ENCODE results near the gene CAPN2. TPM values are rescaled to one million over a fixed set of nuclear protein-coding genes. Genes with fewer than 3 reads are reported as not detected.

CAPN2 gene
- total RNA-seq, 1 donor from 2014 or later: 73.1 TPM

DNA sequence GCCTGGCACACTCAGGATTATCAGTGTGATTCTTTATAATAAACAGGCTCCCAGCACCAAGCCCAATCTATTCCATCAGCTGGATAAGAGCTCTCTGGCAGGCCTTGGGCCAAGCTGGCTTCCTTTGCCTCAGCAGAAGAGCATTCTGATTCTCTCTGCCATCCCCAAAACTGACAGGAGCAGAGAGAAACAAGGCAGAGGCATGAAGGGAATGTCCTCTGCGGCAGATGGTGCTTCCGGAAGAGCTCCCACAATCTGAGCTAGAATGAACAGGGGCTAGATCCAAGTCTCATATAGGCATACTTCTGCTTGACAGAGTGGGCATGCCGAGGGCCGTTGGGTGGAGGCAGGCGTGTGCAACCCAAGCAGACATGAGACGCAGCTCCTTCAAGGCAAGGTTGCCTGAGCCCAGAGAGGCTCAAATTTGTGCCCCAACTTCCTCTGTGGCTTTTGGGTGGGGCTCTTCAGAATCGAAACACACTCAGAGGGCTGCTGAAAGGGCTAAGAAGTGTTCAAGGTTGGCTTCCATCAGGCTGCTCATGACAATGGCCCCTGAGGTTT, 4.0 kb downstream of the CAPN2 start:
- Mint-ChIP-seq H3K27ac (peak overlapping the region; percentile 89), H3K36me3 (ENCODE audit: low read depth) (peaks cover 45% of the 10 kb centered on the region), H3K4me1 (peaks cover 73% of the 10 kb centered on the region), H3K4me3 (peak overlapping the region; percentile 76), H3K9me3 (no peaks in the 10 kb centered on the region), H3K27me3 (no peaks in the 10 kb centered on the region)
- DNase-seq: peak; percentile 91
- intact Hi-C loops (cut with micrococcal nuclease): loop anchor here (1.0 to 10.0 kb wide), 5 partner anchors 10 to 1002 kb away; partner anchors contain the start of genes AIDA and BROX

DNA sequence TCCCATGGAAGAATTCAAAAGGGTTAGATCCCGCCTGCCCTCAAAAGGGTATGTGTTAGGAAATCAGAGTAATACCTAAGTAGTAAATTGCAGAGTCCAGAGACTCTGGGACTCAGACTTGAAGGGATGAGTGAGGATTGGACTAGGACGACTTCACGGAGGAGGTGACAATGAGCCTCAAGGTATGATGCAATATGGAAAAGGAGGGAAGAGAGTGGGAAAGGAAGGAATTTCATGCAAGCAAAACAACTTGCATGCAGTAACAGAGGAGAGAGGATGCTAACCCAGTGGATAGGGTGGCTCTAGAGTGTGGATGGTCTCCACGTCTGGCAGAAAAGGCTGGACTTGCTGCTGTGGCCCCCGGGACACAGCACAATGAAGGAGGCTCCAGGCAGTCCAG, 4.8 kb downstream of the CAPN2 start:
- peak overlapping the region; percentile 76 for H3K4me3 Mint-ChIP-seq
- intact Hi-C loops (cut with micrococcal nuclease): loop anchor here (2.0 to 10.0 kb wide), 3 partner anchors 14 to 1002 kb away; partner anchors contain the start of genes AIDA and BROX
- H3K27me3 Mint-ChIP-seq: no peaks in the 10 kb centered on the region

DNA sequence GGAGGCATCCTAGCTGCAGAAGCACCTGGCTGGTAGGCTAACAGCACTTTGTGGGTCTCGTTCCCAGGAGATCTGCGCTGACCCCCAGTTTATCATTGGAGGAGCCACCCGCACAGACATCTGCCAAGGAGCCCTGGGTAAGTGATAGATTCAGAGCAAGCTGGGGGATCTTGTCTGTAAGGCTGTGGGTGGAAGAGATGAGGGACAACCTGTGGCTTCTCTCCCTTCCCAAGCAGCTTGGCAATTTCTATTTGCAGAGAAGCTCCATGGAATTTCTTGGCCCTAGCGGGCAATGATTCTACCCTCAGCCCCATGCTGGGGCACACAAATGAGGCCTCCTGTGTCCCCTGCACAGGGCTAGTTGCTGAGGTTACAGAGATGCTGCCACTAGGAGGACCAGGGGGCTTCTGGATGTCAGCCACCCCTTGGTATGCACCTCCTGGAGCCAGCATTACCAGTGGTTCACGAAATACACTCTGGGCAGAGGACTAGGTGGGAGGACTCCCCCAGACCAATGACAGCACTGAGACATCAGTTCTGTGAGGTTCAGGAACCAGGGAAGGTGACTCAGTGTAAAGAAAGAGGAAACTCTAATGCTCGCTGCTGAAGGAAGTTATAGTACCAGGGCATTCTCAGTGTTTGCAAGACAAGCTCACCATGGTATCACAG, 5.5 kb downstream of the CAPN2 start:
- H3K27me3 Mint-ChIP-seq: no peaks in the 10 kb centered on the region
- H3K4me1 Mint-ChIP-seq: peaks cover 77% of the 10 kb centered on the region
- H3K36me3 Mint-ChIP-seq (ENCODE audit: low read depth): peaks cover 55% of the 10 kb centered on the region
- H3K27ac Mint-ChIP-seq: peak overlapping the region; percentile 89
- no peaks in the 10 kb centered on the region for H3K9me3 Mint-ChIP-seq
- intact Hi-C loops (cut with micrococcal nuclease): loop anchor here (2.0 to 10.0 kb wide), 3 partner anchors 15 to 1003 kb away; partner anchors contain the start of genes AIDA and BROX
- DNase-seq: peak; percentile 69
- H3K4me3 Mint-ChIP-seq: peak overlapping the region; percentile 76

More for the DNA sequence above, 4.8 kb downstream of the CAPN2 start:
- Mint-ChIP-seq H3K4me1 (peaks cover 75% of the 10 kb centered on the region), H3K27ac (peak overlapping the region; percentile 89), H3K9me3 (no peaks in the 10 kb centered on the region), H3K36me3 (ENCODE audit: low read depth) (peaks cover 51% of the 10 kb centered on the region)
- no peak for DNase-seq

DNA sequence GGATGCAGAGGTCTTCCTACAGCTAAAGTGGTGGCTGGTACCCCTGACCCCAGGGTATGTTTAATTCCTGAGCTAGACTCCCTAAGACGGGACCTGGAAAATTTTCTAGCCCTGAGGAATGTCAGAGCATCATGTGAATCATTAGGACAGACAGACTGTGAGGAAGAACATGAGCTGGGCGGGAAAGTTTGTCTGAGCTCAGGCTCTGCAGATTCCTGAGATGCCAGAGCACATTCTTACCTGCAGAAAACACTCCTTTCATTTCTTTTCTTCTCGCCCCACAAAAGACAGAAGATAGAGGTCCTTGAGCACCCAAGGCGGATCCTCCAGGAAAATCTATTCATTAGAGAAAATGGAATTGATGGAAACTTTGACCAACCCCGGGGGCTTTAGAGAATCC, 6.5 kb downstream of the CAPN2 start:
- Mint-ChIP-seq H3K27ac (no peak overlapping the region), H3K4me3 (no peak overlapping the region), H3K36me3 (ENCODE audit: low read depth) (peaks cover 61% of the 10 kb centered on the region), H3K4me1 (peaks cover 75% of the 10 kb centered on the region), H3K9me3 (no peaks in the 10 kb centered on the region), H3K27me3 (no peaks in the 10 kb centered on the region)
- intact Hi-C loops (cut with micrococcal nuclease): loop anchor here (5.0 to 10.0 kb wide), 2 partner anchors 113 to 1004 kb away; partner anchors contain the start of genes AIDA and BROX
- no peak for DNase-seq

DNA sequence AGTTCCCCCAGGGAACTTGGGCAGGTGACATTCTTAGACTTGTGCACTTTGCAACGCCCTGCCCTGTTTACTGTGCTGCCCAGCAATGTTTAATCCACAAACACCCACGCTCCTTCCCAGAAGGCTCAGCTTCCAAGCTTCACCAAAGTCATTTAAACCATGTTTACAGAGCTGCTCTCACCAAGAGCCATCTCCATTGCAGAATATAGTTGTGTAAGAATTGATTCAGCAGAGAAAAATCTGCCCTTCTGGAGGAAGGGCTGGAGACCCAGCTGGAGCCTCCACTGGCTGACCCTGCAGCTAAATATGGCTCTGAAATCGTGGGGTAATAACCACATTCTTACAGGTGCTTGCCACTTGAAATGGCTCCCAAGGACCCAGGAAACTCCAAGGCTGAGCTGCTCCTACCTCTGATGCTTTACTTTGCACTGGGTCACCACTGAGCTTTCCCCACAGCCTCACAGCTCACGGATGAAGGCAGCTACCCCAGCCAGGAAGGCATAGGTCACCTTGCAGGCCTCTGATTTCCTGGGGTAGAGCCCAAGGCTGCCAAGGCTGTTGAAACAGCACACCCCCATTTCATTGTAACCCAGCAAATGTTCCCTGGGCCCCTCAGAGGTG, 8.7 kb downstream of the CAPN2 start:
- Mint-ChIP-seq H3K27ac (peak overlapping the region; percentile 81), H3K36me3 (ENCODE audit: low read depth) (peaks cover 67% of the 10 kb centered on the region), H3K27me3 (no peaks in the 10 kb centered on the region), H3K9me3 (no peaks in the 10 kb centered on the region), H3K4me3 (peak overlapping the region; percentile 13), H3K4me1 (peaks cover 71% of the 10 kb centered on the region)
- no peak for DNase-seq
- intact Hi-C loops (cut with micrococcal nuclease): no loop called here

DNA sequence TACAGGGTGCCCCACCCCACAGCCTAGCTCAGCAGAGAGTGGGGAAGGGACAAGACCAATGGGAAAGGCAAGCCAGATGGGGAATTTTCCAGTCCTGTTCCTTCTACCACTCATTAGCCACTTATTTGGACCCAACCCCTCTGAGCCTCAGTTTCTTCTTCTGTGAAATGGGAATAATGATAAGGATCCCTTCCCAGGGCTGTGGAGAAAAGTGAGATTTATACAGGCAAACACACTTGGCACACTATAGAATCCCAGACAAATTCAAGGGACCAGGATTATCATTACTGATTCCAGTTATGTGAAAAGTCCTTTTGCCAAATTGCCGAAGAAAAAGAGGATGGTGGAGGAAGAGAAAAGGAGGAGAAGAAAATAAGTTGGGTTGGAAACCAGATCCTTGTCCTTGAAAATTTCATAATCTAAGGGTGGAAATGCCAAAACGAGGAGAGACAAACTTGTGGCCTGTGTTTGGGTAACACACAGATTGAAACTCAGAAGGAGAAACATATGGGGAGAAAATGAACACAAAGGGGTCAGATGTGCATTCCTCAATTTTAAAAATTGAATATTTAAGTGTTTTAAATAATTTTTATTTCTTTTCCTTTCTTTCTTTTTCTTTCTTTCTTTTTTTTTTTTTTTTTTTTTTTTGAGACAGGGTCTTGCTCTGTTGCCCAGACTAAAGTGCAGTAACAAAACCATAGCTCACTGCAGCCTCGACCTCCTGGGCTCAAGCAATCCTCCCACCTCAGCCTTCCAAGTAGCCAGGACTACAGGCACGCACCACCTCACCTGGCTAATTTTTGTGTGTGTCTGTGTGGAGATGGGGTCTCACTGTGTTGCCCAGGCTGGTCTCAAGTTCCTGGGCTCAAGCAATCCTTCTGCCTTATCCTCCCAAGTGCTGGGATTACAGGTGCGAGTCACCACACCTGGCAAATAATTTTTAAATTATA, 9.6 kb downstream of the CAPN2 start:
- no peak overlapping the region for H3K4me3 Mint-ChIP-seq
- H3K27ac Mint-ChIP-seq: peak overlapping the region; percentile 17
- H3K9me3 Mint-ChIP-seq: no peaks in the 10 kb centered on the region

DNA sequence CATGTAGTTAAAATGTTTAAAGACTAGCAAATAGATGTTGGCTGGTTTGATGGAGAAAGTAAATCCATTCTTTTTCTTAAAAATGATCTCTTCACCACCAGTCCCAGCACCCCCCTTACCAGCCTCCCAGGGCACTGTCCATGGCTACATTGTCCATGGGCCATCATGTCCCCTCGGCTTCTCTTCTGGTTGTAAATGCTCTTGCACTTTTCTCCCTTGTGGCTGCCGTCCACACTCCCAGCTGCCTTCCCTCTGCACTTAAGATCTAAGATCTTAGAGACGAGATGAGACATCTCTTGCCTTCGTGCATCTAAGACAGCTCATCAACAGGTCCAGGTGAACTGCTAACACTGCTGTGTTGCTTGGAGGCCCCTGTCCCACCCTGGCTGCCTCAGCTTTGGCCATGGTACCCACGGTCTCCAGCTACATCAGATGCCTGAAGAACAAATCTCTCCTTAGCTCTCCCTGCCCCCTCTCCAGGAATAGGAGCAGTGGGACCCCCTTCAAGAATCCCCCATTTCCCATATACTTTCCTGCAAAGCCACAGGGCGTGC, 11.1 kb downstream of the CAPN2 start:
- intact Hi-C loops (cut with micrococcal nuclease): no loop called here
- Mint-ChIP-seq H3K36me3 (ENCODE audit: low read depth) (peaks cover 70% of the 10 kb centered on the region), H3K4me3 (no peak overlapping the region), H3K9me3 (no peaks in the 10 kb centered on the region), H3K27me3 (no peaks in the 10 kb centered on the region), H3K4me1 (peaks cover 68% of the 10 kb centered on the region), H3K27ac (peak overlapping the region; percentile 22)
- DNase-seq: no peak

More for the DNA sequence above, 9.6 kb downstream of the CAPN2 start:
- Mint-ChIP-seq H3K36me3 (ENCODE audit: low read depth) (peaks cover 67% of the 10 kb centered on the region), H3K4me1 (peaks cover 70% of the 10 kb centered on the region), H3K27me3 (no peaks in the 10 kb centered on the region)
- no peak for DNase-seq
- intact Hi-C loops (cut with micrococcal nuclease): no loop called here

DNA sequence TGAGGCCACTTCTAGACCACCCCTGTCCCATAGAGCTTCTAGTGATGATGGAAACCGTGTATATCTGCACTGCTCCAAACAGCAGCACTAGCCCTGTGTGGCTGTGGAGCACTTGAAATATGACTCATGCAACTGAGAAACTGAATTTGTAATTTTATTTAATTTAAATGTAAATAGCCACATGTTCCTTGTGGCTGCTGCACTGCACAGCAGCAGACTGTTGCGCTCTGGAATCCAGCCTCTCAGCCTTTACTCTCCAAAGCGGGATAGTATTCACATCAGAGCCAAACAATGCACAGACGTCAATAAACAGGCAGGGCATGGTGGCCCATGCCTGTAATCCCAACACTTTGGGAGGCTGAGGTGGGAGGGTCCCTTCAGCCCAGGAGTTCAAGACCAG, 12.0 kb downstream of the CAPN2 start:
- no peak overlapping the region for H3K4me3 Mint-ChIP-seq
- intact Hi-C loops (cut with micrococcal nuclease): no loop called here
- H3K36me3 Mint-ChIP-seq (ENCODE audit: low read depth): peaks cover 69% of the 10 kb centered on the region
- no peak for DNase-seq
- H3K27me3 Mint-ChIP-seq: no peaks in the 10 kb centered on the region
- H3K4me1 Mint-ChIP-seq: peaks cover 67% of the 10 kb centered on the region
- H3K9me3 Mint-ChIP-seq: no peaks in the 10 kb centered on the region
- peak overlapping the region; percentile 72 for H3K27ac Mint-ChIP-seq

DNA sequence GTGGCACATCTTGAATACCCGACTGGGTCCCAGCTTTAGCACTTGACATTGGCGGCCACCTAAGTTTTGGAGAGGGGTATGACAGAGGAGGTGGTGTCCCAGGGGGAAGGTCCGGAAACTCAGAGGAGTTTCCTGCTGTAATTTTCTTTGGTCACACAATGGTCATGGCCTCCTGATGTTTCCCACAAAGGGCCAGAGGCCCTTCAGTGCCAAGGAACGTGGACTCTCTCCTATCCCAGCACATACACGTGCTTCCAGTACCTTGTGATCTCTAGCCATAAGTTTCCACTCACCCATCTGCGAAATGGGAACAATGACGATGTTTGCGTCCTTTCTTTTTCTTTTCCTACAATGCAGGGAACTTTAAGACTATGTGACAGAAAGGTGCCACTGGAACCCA, 13.2 kb downstream of the CAPN2 start:
- H3K27me3 Mint-ChIP-seq: no peaks in the 10 kb centered on the region
- H3K36me3 Mint-ChIP-seq (ENCODE audit: low read depth): peaks cover 65% of the 10 kb centered on the region
- no peak for DNase-seq
- no peaks in the 10 kb centered on the region for H3K9me3 Mint-ChIP-seq
- H3K4me3 Mint-ChIP-seq: peak overlapping the region; percentile 80
- peak overlapping the region; percentile 96 for H3K27ac Mint-ChIP-seq
- intact Hi-C loops (cut with micrococcal nuclease): no loop called here
- H3K4me1 Mint-ChIP-seq: peaks cover 66% of the 10 kb centered on the region

DNA sequence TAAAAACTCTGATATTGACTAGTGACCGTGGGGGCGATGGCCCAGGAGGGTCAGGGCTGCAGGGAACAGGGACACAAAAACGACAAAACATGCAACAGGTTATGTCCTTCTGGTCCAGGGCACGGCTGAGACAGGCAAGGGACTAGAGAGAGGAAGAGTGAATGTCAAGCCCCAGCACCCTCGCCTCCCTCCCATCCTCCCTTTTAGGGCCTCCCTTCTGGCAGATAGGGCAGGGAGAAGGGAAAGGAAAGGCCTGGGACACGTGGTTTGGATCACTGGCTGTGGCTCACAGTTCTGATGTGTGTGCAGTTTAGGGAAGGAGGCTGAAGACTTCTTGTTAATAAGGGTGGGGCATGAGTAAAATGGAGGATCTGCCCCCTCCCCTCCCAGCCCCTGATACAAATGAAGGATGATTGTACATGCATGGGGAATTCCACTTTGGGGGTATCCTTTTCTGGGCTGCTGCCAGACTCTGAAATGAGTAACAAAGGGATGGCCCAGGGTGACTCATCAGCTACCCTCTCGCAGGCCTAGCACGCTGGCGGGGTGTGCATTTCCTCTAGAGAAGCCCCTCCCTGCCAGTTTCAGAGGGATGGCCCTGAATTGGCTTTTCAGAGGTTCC, 14.2 kb downstream of the CAPN2 start:
- Mint-ChIP-seq H3K27ac (peak overlapping the region; percentile 96), H3K36me3 (ENCODE audit: low read depth) (peaks cover 63% of the 10 kb centered on the region), H3K27me3 (no peaks in the 10 kb centered on the region), H3K9me3 (no peaks in the 10 kb centered on the region), H3K4me1 (peaks cover 65% of the 10 kb centered on the region), H3K4me3 (peak overlapping the region; percentile 80)
- intact Hi-C loops (cut with micrococcal nuclease): loop anchor here (1.0 to 2.0 kb wide), 3 partner anchors 10 to 23 kb away; no protein-coding TSS in a partner anchor
- peak; percentile 95 for DNase-seq

DNA sequence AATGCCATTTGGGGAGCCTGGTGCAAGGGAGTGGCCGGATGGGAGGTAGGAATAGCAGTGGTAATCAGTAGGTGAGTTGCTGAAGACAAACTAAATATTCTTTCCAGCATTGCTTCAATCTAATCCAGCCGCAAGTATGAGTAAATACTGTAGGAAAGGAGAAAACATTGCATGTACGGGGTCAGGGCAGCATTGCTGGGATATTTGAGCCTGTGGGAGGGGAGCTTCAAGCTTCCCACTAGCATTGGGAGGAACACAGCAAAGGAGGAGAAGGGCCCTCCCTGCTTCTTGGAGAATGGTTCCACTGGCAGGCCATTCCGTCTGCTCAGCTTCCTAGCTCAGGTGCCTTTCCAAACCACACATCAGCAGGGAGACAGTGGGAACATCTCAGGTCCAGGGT, 15.2 kb downstream of the CAPN2 start:
- H3K36me3 Mint-ChIP-seq (ENCODE audit: low read depth): peaks cover 63% of the 10 kb centered on the region
- peaks cover 64% of the 10 kb centered on the region for H3K4me1 Mint-ChIP-seq
- no peak overlapping the region for H3K4me3 Mint-ChIP-seq
- H3K9me3 Mint-ChIP-seq: no peaks in the 10 kb centered on the region
- no peak for DNase-seq
- intact Hi-C loops (cut with micrococcal nuclease): loop anchor here (2.0 kb wide), 1 partner anchor 21 kb away; no protein-coding TSS in a partner anchor
- H3K27me3 Mint-ChIP-seq: no peaks in the 10 kb centered on the region
- peak overlapping the region; percentile 32 for H3K27ac Mint-ChIP-seq

DNA sequence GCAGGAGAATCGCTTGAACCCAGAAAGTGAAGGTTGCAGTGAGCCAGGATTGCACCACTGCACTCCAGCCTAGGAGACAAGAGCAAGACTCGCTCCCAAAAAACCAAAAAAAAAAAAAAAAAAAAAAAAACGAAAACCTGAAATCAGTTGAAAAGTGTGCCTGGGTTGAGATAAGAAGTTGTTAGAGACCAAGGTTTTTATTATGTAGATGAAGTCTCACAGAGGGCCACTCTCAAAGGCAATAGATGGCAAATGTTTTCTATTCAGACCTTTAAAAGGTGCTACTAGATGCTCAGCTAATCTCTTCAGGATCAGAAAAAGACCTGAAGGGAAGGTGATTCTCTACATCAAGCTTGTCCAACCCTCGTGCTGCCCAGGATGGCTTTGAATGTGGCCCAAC, 17.6 kb downstream of the CAPN2 start:
- Mint-ChIP-seq H3K9me3 (no peaks in the 10 kb centered on the region), H3K27me3 (no peaks in the 10 kb centered on the region), H3K27ac (no peak overlapping the region), H3K36me3 (ENCODE audit: low read depth) (peaks cover 53% of the 10 kb centered on the region), H3K4me1 (peaks cover 55% of the 10 kb centered on the region), H3K4me3 (no peak overlapping the region)
- DNase-seq: no peak
- intact Hi-C loops (cut with micrococcal nuclease): no loop called here

Data from activated CD4-positive, alpha-beta T cell treated with anti-CD3 and anti-CD28 coated beads, Interleukin-2, amount 10 ng/mL, durations not matched to agents 24 days and 14 days (primary cell).